B cell (primary cell): ENCODE measurements around the gene PRKCA.

ENCODE experiments used
- CTCF ChIP-seq: fragments of 200-600 bp; IDR thresholded peaks from one replicate; pipeline ENCODE4 v1.8.0; 2022; ENCODE audit warnings: antibody characterized with exemption, mild to moderate bottlenecking
- EZH2 ChIP-seq: IDR thresholded peaks from 2 replicates; pipeline ENCODE4 v1.6.1; 2012; ENCODE audit warnings: borderline replicate concordance, low read depth, mild to moderate bottlenecking, moderate library complexity, low read length; ENCODE audit not compliant: insufficient read depth, poor library complexity, severe bottlenecking

GRCh38 chr17:66751771-66752170 lies 449.4 kb downstream of the PRKCA start:
- TF ChIP-seq CTCF (no peak), EZH2 (no peak)
